Cardiac septum (tissue), 1 donor: ENCODE measurements around the gene SINHCAF. TPM values are rescaled to one million over a fixed set of nuclear protein-coding genes. Genes with fewer than 3 reads are reported as not detected.
"Not testable (repeated sequence)": the region's sequence is repeated elsewhere in the genome, so short reads cannot be mapped to it uniquely, and the experiment has no call there.

Experiments used
- DNase-seq: peaks from one replicate; pipeline ENCODE4 v3.0.0-alpha.2; 2020; ENCODE audit warnings: low spot score
- intact Hi-C: fragments of 100-400 bp; cut with DNase I; formaldehyde crosslinking; loops from one replicate; pipeline ENCODE4 v1.14.0; 2022
- total RNA-seq: library from RNA; stranded (reverse); fragmentation: NEBNext Ultra II Directional; extraction: Animal tissue kit (Norgen Biotek cat#: 25700); gene quantifications from one replicate; pipeline ENCODE4 v1.2.1, GENCODE V29; 2021
- donor health status: DM: no; HTN: no; CAD: no.

Gene SINHCAF
- total RNA-seq, 1 donor from 2014 or later = 10.3 TPM

DNA sequence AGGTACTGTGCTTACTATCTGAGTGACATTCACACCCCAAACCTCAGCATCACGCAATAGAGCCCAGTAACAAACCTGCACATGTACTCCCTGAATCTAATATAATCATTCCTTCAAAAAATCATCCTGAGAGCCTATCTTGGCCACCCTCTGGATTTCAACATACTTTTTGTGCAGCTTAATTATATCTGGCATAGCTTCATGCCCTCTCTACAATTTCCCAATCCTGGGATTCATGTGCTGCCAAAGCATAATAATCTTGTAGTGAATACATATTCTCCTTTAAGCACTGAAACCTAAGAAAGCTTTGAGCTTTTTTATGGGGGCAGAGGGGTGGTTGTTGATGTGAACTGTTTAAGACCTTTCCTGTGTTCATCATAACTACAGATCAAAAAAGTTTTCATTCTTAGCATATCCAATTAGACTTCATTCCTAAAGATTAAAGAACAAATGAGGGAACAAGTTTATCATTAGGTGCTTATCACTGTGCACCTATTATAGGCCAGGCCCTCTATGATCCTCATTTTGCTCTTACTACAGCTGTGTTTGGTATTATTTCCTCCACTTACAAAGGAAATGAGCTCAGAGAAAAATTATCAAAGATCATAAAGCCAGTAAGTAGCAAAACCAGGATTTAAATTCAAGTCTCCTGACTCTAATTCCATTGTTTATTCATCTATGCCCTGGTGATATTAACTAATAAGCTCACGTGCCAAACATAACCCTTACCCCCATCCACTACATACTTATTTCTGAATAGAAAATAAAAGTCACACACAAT lies 51.2 kb downstream of the SINHCAF start:
- no peak for DNase-seq
- intact Hi-C loops = loop anchor here (5.0 kb wide), 1 partner anchor 427 kb away; no protein-coding TSS in a partner anchor

DNA sequence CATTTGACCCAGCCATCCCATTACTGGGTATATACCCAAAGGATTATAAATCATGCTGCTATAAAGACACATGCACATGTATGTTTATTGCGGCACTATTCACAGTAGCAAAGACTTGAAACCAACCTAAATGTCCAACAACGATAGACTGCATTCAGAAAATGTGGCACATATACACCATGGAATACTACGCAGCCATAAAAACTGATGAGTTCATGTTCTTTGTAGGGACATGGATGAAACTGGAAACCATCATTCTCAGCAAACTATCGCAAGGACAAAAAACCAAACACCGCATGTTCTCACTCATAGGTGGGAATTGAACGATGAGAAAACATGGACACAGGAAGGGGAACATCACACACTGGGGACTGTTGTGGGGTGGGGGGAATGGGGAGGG lies 52.2 kb downstream of the SINHCAF start:
- DNase-seq = not testable (repeated sequence)
- intact Hi-C loops = loop anchor here (5.0 kb wide), 1 partner anchor 426 kb away; no protein-coding TSS in a partner anchor

DNA sequence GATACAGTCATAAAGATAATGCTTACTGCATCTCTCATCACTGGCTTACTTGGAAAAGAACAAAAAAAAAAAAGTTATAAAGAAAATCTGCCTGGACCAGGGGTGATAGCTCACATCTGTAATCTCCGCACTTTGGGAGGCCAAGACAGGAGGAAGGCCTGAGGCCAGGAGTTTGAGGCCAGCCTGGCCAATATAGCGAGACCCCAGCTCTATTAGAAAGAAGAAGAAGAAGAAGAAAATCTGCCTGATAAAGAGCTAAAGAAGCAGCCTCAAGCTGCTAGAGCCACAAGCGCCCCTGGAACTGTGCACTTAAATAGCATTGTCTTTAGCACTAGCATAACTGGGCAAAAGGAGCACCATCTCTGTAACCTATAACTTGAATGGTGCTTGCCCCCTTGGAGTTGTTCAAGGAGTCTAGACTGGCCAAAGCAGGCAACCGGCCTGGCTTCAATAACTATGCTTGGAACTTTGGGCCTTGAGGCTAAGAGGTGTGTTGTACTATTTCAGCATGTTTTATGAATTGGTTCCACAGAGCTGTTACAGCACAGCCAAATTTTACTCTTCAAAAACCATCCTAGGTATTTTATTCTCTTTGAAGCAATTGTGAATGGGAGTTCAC lies 53.2 kb downstream of the SINHCAF start:
- intact Hi-C loops = loop anchor here (5.0 kb wide), 1 partner anchor 425 kb away; no protein-coding TSS in a partner anchor
- no peak for DNase-seq

DNA sequence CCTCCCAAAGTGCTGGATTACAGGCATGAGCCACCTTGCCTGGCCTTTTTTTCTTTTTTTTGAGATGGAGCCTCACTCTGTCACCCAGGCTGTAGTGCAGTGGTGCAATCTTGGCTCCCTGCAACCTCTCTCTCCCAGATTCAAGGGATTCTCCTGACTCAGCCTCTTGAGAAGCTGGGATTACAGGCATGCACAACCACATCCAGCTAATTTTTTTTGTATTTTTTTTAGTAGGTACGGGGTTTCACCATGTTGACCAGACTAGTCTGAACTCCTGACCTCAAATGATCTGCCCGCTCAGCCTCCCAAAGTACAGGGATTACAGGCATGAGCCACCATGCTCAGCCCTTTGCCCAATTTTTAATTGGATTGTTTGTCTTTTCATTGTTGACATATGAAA lies 58.0 kb downstream of the SINHCAF start:
- no peak for DNase-seq
- intact Hi-C loops = no loop called here

DNA sequence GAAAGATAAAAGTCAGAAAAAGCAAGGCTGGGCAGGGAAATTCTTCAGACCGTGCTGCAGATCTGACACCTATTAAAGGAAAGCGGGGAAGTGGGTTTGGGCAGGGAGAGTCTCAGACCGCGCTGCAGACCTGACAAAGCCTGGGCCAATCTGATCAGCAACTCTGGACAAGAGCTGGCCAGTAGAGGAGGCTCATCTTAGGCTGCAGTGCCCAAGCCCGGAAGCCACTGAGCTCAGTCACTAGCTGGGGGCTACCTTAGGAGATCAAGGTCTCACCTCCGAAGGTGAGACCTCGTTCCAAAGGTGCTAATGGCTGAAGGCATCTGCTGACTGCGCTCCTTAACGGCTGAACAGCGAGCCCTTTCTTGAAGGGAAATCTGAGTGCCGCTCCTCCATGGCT lies 60.2 kb downstream of the SINHCAF start:
- no peak for DNase-seq
- intact Hi-C loops = no loop called here

DNA sequence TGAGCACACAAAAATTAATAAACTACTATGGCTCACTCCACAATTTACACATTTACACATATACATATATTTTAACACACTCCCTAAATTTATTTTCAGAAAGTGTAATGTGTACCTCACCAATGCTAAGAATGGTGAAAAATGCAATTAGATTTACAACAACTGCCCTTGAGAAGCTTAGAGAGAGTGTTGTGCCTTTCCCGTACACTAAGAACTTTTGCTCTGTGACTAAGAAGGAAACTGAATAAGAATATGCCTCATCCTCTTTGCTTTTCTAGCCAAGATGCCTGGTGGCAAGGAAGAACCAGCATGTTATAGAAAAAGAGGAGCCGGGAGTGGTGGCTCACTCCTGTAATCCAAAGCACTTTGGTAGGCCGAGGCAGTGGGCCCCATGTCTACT lies 62.3 kb downstream of the SINHCAF start:
- intact Hi-C loops = no loop called here
- DNase-seq = no peak

DNA sequence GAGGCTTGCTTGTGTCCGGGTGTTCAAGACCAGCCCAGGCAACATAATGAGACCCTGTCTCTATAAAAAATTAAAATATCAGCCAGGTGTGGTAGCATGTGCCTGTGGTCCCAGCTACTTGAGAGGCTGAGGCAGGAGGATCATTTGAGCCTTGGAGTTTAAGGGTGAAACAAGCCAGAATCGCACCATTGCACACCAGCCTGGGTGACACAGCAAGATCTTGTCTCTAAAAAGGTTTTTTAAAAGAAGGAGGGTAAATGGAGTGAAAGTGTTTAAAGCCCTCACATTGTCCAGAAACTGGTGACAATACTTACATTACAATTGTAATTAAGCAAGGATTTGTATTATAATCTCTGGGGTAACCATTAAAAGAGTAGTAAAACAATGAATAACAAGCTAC lies 64.2 kb downstream of the SINHCAF start:
- intact Hi-C loops = no loop called here
- DNase-seq = no peak

DNA sequence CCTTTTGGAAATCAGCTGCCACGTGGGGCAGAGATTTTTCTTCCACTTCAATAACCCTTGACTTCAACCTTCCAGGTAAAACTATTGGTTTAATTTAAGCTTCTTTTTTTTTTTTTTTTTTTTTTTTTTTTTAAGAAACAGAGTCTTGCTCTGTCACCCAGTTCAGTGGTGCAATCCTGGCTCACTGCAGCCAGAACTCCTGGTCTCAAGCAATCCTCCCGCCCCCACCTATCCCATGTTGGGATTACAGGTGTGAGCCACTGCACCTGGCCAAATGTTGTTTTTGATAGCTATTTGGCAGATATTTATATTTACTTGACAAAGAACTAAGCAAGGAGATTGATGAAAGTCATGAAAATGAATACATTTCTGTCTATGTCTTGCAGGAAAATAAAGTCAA lies 65.1 kb downstream of the SINHCAF start:
- intact Hi-C loops = no loop called here
- no peak for DNase-seq

DNA sequence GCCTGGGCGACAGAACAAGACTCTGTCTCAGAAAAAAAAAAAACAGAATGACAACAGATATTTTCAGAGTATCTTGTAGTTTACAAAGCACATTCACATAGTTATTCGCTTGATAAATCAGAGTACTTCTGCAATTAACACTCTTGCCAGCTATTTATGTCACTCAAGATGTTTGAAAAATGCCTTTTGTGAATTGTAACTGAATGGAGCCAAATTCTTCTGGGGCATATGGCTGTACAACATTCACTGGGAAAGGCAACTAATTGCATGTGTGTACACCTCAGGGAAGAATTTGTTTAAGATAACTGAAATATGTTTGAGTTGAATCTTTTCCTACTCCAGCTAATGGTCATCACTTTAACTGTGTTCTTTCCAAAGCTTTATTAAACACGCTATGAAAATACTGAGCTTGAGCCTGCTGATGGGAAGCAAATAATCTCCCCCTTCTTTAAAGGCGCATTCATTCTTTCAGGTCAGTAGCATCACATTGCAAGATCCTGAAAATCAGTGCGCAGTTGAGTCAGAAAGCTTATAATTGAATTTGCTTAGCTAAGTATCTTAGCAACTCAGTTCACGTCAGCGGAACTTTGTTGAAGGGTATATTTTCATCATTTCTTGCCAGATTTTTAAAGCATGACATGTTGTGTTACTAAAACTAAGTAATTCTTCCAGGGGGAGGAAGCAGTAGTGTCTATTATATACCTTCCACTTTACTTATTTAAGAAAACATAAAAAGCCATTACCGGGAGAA lies 66.6 kb downstream of the SINHCAF start:
- intact Hi-C loops = no loop called here
- DNase-seq = no peak

DNA sequence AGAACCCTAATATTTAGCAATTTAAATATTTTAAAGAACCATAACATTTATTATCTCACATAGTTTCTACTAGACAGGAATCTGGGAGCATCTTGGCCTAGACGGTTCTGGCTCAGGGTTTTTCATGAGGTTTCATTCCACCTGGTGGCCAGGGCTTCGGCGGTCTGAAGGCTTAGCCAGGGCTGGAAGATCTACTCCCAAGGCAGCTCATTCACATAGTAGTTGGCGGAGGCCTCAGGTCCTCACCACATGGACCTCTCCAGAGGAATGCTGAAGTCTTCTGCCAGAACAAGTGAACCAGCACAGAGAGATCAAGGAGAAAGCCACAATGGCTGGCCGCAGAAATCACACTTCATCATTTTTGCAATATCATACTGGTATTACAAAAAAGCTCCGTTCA lies 68.2 kb downstream of the SINHCAF start:
- intact Hi-C loops = no loop called here
- no peak for DNase-seq

DNA sequence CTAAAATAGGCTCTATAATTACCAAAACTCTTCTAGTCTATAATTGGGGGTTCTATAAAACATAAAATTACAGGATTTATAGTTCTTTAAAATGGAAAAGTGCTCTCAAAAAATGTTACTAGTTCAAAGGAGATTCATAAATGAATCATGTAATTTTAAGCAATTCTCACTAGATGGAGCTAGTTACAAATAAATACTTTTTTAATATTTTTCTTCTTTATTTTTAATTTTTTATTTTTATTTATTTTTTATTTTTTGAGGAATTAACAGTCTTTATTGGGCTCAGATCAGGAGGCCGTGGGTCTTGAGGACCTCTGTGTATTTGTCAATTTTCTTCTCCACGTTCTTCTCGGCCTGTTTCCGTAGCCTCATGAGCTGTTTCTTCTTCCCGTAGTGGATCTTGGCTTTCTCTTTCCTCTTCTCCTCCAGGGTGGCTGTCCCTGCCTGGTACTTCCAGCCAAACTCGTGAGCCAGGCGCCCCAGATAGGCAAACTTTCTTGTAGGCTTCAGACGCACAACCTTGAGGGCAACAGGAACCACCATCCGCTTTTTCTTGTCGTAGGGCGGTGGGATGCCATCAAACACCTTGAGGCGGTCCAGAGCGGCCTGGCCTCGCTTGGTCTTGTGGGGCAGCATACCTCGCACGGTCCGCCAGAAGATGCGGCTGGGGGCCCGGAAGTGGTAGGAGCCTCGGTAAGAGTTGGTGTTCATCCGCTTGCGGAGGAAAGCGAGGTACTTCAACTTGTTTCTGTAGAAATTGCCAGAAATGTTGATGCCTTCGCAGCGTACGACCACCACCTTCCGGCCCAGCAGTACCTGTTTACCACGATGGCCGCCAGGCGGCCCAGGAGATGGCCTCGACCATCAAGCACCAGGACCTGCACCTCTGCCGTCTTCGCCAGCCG lies 74.0 kb downstream of the SINHCAF start:
- DNase-seq = not testable (repeated sequence)

DNA sequence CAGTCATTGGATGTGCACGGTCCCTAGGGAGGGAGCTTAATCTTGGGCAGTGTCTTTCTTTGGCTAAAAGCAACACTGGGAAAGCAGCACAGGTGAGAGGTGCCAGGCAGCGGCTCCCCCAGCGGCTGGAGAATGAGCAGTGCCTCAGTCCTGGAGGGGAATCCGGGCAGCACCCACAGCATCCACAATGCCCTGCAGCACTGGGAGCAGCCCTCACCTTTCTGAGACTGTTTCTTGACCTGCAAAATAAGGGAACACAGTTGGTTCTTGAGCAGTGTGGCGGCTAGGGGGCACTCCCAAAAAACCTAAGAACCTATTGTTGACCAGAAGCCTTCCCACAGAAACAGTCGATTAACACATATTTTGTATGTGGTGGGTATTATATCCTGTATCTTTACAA lies 75.8 kb downstream of the SINHCAF start:
- no peak for DNase-seq
- intact Hi-C loops = no loop called here

More for the DNA sequence above, 74.0 kb downstream of the SINHCAF start:
- intact Hi-C loops = not testable (repeated sequence)

DNA sequence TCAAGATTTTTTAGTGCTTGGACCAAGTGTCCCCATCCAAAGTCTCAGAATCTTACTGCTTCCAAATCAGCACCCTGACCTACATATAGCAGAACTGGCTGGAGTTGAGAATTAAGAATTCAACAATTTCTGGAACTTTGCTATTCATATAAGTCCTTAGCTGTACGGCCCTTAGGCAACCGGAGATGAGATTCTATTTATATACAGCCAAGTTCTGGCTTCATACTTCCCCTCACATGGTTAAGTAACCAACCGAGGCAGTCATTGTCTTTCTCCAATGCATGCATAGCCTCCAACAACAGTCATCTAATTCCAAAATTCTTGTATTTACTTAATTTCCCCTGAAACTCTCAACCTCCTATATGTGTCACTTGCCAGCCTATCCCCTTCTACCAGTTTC lies 76.6 kb downstream of the SINHCAF start:
- intact Hi-C loops = no loop called here
- DNase-seq = no peak

DNA sequence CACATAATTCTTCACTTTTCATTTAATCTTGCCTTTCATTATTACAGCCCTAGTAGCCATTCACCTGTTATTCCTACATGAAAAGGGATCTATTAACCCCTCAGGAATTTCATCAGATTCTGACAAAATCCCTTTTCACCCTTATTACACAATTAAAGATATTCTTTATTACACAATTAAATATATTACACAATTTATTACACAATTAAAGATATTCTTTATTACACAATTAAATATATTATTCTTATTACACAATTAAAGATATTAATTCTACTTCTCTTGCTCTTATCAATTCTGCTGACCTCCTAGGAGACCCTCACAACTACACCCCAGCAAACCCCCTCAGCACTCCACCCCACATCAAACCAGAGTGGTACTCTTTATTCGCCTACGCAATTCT lies 77.1 kb downstream of the SINHCAF start:
- intact Hi-C loops = no loop called here

DNA sequence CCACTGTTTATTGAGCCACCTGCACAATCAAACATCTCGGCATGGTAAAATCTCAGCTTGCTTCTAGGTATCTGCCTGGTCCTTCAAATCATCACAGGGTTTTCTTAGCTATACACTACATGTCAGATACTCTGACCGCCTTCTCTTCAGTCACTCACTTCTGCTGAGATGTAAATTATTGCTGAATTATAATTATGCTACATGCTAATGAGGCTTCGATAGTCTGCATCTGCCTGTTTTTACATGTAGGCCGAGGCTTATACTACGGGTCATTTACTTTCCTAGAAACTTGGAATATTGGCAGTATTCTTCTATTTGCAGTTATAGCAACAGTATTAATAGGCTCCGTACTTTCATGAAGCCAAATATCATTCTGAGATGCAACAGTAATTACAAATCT lies 77.6 kb downstream of the SINHCAF start:
- intact Hi-C loops = no loop called here
- DNase-seq = no peak

More for the DNA sequence above, 77.1 kb downstream of the SINHCAF start:
- DNase-seq = no peak

DNA sequence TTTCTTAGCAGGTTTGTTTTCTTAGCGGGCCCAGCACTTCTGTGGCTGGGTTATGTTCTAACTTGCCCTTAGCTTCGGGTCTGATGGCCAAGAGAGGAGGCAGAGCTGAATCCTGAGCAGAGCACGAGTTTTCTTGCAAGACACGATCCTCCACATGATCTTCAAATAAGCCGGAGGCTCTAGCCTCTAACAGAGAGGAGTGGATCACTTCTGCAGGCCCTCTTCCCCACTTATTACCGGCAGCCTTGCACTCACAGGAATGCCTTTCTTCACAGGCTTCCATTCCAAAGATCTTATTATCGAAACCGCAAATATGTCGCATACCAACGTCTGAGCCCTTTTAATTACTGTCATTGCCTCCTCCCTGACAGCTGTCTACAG lies 79.5 kb downstream of the SINHCAF start:
- no peak for DNase-seq
- intact Hi-C loops = no loop called here

DNA sequence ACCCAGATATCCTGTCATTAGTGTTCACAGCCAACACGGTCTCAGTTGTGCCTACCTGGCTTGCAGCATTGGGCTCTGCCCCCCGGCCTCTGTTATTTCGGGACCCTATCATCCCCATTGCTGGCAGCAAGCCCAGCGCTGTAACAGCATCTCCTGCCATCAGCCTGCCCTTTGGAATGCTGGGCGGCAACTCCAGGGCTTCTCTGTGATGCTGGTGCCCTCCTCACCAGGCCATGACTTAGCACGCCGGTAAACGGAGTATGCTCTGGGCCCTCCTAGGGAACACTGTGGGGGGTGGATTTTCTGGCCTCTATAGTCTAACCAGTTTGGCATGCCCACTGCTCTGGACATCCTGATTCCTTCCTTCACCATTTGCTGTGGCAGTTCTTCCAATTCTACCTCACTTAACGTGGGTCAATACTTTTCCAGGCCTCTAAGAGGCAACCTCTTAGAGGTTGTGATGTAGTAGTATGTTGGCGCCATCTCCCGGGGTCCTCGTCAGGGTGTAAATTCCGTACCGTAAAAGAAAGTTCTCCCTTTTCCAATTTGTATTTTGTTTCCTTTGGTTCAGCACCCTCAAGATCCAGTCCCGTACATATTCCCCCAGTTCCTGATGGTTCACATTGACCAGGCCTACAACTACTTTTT lies 80.0 kb downstream of the SINHCAF start:
- DNase-seq = no peak
- intact Hi-C loops = no loop called here

DNA sequence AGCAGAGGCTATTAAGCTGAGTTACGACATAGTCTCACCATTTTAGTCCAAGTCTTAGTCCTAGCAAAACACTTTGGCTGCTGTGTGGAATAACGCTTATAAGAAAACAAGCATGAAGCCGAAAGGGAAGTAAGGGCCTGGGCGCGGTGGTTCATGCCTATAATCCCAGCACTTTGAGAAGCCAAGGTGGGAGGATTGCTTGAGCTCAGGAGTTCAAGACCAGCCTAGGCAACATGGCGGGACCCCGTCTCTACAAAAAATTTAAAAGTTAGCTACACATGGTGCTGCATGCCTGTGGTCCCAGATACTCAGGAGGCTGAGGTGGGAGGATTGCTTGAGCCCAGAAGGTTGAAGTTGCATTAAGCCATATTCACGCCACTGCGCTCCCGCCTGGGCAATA lies 83.5 kb downstream of the SINHCAF start:
- DNase-seq, intact Hi-C loops: not testable (repeated sequence)
